PC-9 (cell line): ENCODE results near the gene INO80C. TPM values are rescaled to one million over a fixed set of nuclear protein-coding genes. Genes with fewer than 3 reads are reported as not detected.

Experiments used
- BruUV-seq: library from RNA; stranded (reverse); fragments of 400-500 nt; replicated peaks from 2 replicates; lab custom pipeline; 2021; lab: Mats Ljungman, UMichigan
- CTCF ChIA-PET: fragments of 300-600 bp; sonication (Branson Sonifier 250); formaldehyde crosslinking; loops from one replicate; lab custom pipeline; 2022; ENCODE audit warnings: antibody characterized with exemption; lab: Charles Lee
- POLR2A ChIA-PET: fragments of 300-600 bp; sonication (Branson Sonifier 250); formaldehyde crosslinking; loops from one replicate; lab custom pipeline; 2022; ENCODE audit warnings: antibody characterized with exemption; ENCODE audit not compliant: unreplicated experiment; lab: Charles Lee
- DNase-seq, 2 experiments: peaks; one replicate each; pipeline versions ENCODE4 v3.0.0 to v3.0.0-alpha.2; 2015 to 2022; ENCODE audit warnings: mixed read lengths in 1 of 2
- H2AFZ ChIP-seq: fragments of 200-600 bp; sonication (generic); 2 replicates; pipeline ENCODE4 v1.8.1; 2017; ENCODE audit warnings: antibody characterized with exemption
- H3F3A ChIP-seq: fragments of 200-600 bp; sonication (generic); 2 replicates; pipeline ENCODE4 v1.8.1; 2017; ENCODE audit warnings: antibody characterized with exemption, mild to moderate bottlenecking, low read depth; ENCODE audit not compliant: insufficient read depth
- H3K27ac ChIP-seq: fragments of 200-600 bp; sonication (generic); 2 replicates; pipeline ENCODE4 v1.6.1; 2016; ENCODE audit warnings: mixed run types
- H3K27me3 ChIP-seq: fragments of 200-600 bp; sonication (generic); 2 replicates; pipeline ENCODE4 v1.6.1; 2016; ENCODE audit warnings: low read depth, mixed run types; ENCODE audit not compliant: insufficient read depth
- H3K36me3 ChIP-seq: fragments of 200-600 bp; sonication (generic); 2 replicates; pipeline ENCODE4 v1.6.1; 2016; ENCODE audit warnings: low read depth, mixed run types
- H3K4me1 ChIP-seq: fragments of 200-600 bp; sonication (generic); replicated peaks from 2 replicates; pipeline ENCODE4 v1.6.1; 2016; ENCODE audit warnings: mixed run types; ENCODE audit not compliant: insufficient read depth
- H3K4me2 ChIP-seq: fragments of 200-600 bp; sonication (generic); 2 replicates; pipeline ENCODE4 v1.6.1; 2017; ENCODE audit warnings: mixed run types
- H3K4me3 ChIP-seq: fragments of 200-600 bp; sonication (generic); 2 replicates; pipeline ENCODE4 v1.6.1; 2016; ENCODE audit warnings: mixed run types
- H3K79me2 ChIP-seq: fragments of 200-600 bp; sonication (generic); 2 replicates; pipeline ENCODE4 v1.6.1; 2017; ENCODE audit warnings: low read depth, mixed run types
- H3K9me2 ChIP-seq: fragments of 200-600 bp; sonication (generic); 2 replicates; pipeline ENCODE4 v1.8.1; 2017; ENCODE audit warnings: mild to moderate bottlenecking; ENCODE audit not compliant: insufficient read depth
- H3K9me3 ChIP-seq: fragments of 200-600 bp; sonication (generic); 2 replicates; pipeline ENCODE4 v1.8.1; 2016; ENCODE audit warnings: low read depth; ENCODE audit not compliant: insufficient read depth
- H4K20me1 ChIP-seq: fragments of 200-600 bp; sonication (generic); 2 replicates; pipeline ENCODE4 v1.8.1; 2017; ENCODE audit not compliant: insufficient read depth
- EZH2 ChIP-seq: fragments of 200-600 bp; sonication (generic); IDR thresholded peaks from 2 replicates; pipeline ENCODE4 v1.8.0; 2017; ENCODE audit warnings: antibody characterized with exemption, low read depth
- intact Hi-C: fragments of 100-400 bp; cut with micrococcal nuclease; formaldehyde crosslinking; loops from one replicate; pipeline ENCODE4 v1.10.0; 2022; ENCODE audit not compliant: unreplicated experiment
- total RNA-seq: library from RNA; stranded (reverse); gene quantifications from 2 replicates; pipeline ENCODE4 v1.2.3, GENCODE V29; 2021
- TF ChIP-seq, protein P1 (sequence below): fragments of 200-600 bp; sonication (generic); conservative IDR thresholded peaks from 2 replicates; pipeline ENCODE4 v1.6.1; 2017; ENCODE audit warnings: mixed run types, antibody characterized with exemption, mild to moderate bottlenecking, moderate library complexity

The INO80C gene
- total RNA-seq, 1 experiment from 2014 or later = 29.5 TPM

DNA sequence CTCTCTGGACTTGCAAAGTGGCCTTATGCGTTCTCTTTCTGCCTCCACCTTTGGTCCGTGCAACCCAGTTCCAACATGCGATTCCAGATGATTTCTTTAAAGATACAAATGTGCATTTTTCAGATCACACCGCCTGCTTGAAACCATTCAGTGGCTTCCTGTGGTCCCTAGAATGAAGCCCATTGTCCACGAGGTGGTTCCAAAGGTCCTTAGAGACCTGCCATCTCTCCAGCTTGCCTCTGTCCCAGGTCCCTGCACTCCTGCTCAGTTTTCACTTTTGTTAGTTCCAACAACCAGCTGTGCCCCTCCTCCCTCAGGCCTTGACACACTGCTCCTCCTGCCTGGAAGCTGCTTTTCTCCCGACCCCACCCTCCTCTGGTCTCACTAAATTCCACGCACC, 3.6 kb upstream of the INO80C start:
- ChIA-PET POLR2A (no interaction called here), CTCF (no interaction called here)
- Histone ChIP-seq H3K27me3 (no peaks in the 10 kb centered on the region), H4K20me1 (no peaks in the 10 kb centered on the region), H3K27ac (0 out of 2 replicates have a peak overlapping the region, but pooled peaks have one; percentile 32), H3K4me2 (no peak overlapping the region), H3K4me1 (peaks cover 26% of the 10 kb centered on the region), H3K9me3 (no peaks in the 10 kb centered on the region), H3K9me2 (no peaks in the 10 kb centered on the region), H2AFZ (no peak overlapping the region), H3K4me3 (no peak overlapping the region), H3F3A (peaks cover 26% of the 10 kb centered on the region; the same call in 1 of the 2 replicates), H3K79me2 (peaks cover 5% of the 10 kb centered on the region), H3K36me3 (no peaks in the 10 kb centered on the region)
- no peak for DNase-seq
- BruUV-seq = no TSS peak
- intact Hi-C loops = no loop called here
- TF ChIP-seq, protein P1, sequence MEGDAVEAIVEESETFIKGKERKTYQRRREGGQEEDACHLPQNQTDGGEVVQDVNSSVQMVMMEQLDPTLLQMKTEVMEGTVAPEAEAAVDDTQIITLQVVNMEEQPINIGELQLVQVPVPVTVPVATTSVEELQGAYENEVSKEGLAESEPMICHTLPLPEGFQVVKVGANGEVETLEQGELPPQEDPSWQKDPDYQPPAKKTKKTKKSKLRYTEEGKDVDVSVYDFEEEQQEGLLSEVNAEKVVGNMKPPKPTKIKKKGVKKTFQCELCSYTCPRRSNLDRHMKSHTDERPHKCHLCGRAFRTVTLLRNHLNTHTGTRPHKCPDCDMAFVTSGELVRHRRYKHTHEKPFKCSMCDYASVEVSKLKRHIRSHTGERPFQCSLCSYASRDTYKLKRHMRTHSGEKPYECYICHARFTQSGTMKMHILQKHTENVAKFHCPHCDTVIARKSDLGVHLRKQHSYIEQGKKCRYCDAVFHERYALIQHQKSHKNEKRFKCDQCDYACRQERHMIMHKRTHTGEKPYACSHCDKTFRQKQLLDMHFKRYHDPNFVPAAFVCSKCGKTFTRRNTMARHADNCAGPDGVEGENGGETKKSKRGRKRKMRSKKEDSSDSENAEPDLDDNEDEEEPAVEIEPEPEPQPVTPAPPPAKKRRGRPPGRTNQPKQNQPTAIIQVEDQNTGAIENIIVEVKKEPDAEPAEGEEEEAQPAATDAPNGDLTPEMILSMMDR = no peak
- no peak for TF ChIP-seq EZH2

DNA sequence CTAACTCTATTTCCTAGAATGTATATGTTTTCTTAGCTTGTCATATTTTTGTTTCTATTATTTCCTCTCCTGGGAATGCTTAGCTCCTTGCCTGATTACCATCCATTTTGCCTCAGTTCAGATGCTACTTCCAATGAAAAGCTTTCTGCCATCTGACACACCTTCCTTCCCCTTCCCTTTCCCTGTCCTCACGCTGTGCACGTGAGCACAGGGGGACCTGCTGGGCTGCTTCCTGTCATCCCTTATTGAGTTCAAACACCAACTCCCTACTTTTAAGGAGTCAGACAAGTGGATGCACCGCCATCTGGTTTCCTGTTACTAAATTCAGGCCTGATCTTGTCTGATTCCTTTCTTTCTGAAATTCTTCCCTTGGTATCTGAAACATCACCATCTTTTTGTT, 2.4 kb upstream of the INO80C start:
- no peak for DNase-seq
- H3K4me1 ChIP-seq = peaks cover 23% of the 10 kb centered on the region
- H3K27ac ChIP-seq = no peak overlapping the region
- H3K4me3 ChIP-seq = no peak overlapping the region
- H4K20me1 ChIP-seq = no peaks in the 10 kb centered on the region
- no peaks in the 10 kb centered on the region for H3K9me2 ChIP-seq
- peaks cover 19% of the 10 kb centered on the region; the same call in 1 of the 2 replicates for H3F3A ChIP-seq
- POLR2A ChIA-PET = no interaction called here
- intact Hi-C loops = no loop called here
- no peak overlapping the region for H2AFZ ChIP-seq
- peaks cover 17% of the 10 kb centered on the region for H3K79me2 ChIP-seq
- H3K9me3 ChIP-seq = no peaks in the 10 kb centered on the region
- H3K27me3 ChIP-seq = no peaks in the 10 kb centered on the region
- BruUV-seq = no TSS peak
- no peak overlapping the region for H3K4me2 ChIP-seq
- CTCF ChIA-PET = no interaction called here
- no peaks in the 10 kb centered on the region for H3K36me3 ChIP-seq
- TF ChIP-seq EZH2 = no peak
- TF ChIP-seq, protein P1 = no peak

DNA sequence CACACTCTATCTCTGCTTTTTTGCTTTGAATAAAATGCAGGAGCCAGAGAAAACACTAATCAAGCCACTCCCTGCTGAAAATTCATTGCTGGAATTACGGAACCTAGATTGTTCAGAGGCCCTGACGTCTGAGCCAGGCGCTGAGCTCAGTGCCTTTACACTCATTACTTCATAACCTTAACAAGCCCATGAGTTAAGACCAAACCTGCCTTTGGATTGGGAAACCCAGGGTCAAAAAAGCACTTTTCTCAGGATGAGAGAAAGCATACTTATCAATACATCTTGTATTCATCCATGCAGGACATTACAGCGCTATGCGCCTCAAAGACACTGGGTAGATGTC, 762 bp downstream of the INO80C start:
- H2AFZ ChIP-seq = peak overlapping the region; percentile 75
- peak overlapping the region; percentile 99 for H3K4me2 ChIP-seq
- peaks cover 12% of the 10 kb centered on the region; the same call in 1 of the 2 replicates for H3F3A ChIP-seq
- H3K36me3 ChIP-seq = no peaks in the 10 kb centered on the region
- intact Hi-C loops = no loop called here
- POLR2A ChIA-PET = interaction anchor here (0.6 kb wide), 1 partner anchor 16 kb away, joined by 9 read pairs; no protein-coding TSS in a partner anchor
- no peaks in the 10 kb centered on the region for H4K20me1 ChIP-seq
- H3K4me1 ChIP-seq = peaks cover 22% of the 10 kb centered on the region
- DNase-seq = no peak
- BruUV-seq = TSS peak; percentile 70
- H3K4me3 ChIP-seq = peak overlapping the region; percentile 65
- CTCF ChIA-PET = no interaction called here
- peaks cover 25% of the 10 kb centered on the region for H3K79me2 ChIP-seq
- no peak for TF ChIP-seq EZH2
- TF ChIP-seq, protein P1 = no peak
- no peaks in the 10 kb centered on the region for H3K27me3 ChIP-seq
- H3K9me2 ChIP-seq = no peaks in the 10 kb centered on the region
- no peaks in the 10 kb centered on the region for H3K9me3 ChIP-seq
- peak overlapping the region; percentile 79 for H3K27ac ChIP-seq
